ENCODE results near the gene NUAK2. TPM values are rescaled to one million over a fixed set of nuclear protein-coding genes. Genes with fewer than 3 reads are reported as not detected.

The NUAK2 gene
- total and polyA plus RNA-seq, 2 of the 8 experiments (the other 6 are each of a cell fraction or from before 2014, with no cell fraction given), result 9.4 to 12.9 TPM

GRCh38 chr1:205285381-205286101 lies 36.0 kb downstream of the NUAK2 start:
- FAIRE-seq (no peak), DNase-seq (ENCODE audit: low read depth in 1 of 2, low spot score in 2 of 2) (no peak)
- no peak overlapping the region for H2BK15ac ChIP-seq (ENCODE audit: low read length)
- no peak overlapping the region for H3K4me3 ChIP-seq (ENCODE audit: extremely low read depth in 1 of 4, insufficient read depth in 2 of 4, low read depth in 3 of 4, low read length in 4 of 4)
- H2BK12ac ChIP-seq (ENCODE audit: low read depth, low read length), result peak overlapping the region; percentile 2; the same call in 1 of the 2 replicates
- no peaks in the 10 kb centered on the region for H3K79me2 ChIP-seq (ENCODE audit: control insufficient read depth in 1 of 2, insufficient read depth in 2 of 2, low read length in 2 of 2)
- H4K5ac ChIP-seq (ENCODE audit: insufficient read length, low read depth, low read length), result no peak overlapping the region
- 88% methylated on average over 11 of the region's 12 CpGs; no CpG with 5 or more reads in 1 of the 2 experiments for WGBS, 2 experiments (ENCODE audit: extremely low coverage in 1 of 2, insufficient coverage in 1 of 2, insufficient read length in 1 of 2, insufficient replicate concordance in 2 of 2, low coverage in 1 of 2, low lambda C conversion rate in 2 of 2, missing lambda C conversion rate in 1 of 2)
- H3K23ac ChIP-seq (ENCODE audit: insufficient read length), result no peak overlapping the region
- no peaks in the 10 kb centered on the region for H3K79me1 ChIP-seq (ENCODE audit: low read depth, low read length)
- H2BK20ac ChIP-seq (ENCODE audit: low read length), result peak overlapping the region; percentile 66
- H3K14ac ChIP-seq (ENCODE audit: insufficient read length), result no peak overlapping the region
- H3K23me2 ChIP-seq (ENCODE audit: low read depth, low read length), result no peaks in the 10 kb centered on the region
- POLR2A ChIA-PET (ENCODE audit: partially characterized antibody), result interaction anchor here (0.5 to 2.8 kb wide), 9 partner anchors 8 to 69 kb away, joined by 3 to 17 read pairs (median 7); partner anchors contain the start of gene NUAK2
- CTCF ChIA-PET (ENCODE audit: partially characterized antibody), result interaction anchor here (0.5 to 42.6 kb wide), 8 partner anchors 11 to 275 kb away, joined by 3 to 2424 read pairs (median 4); partner anchors contain the start of genes KLHDC8A and NUAK2
- H3K56ac ChIP-seq (replicated peaks; ENCODE audit: insufficient read length, low read depth, low read length), result no peak overlapping the region
- no peaks in the 10 kb centered on the region; a peak in 1 of 7 replicates for H3K27me3 ChIP-seq (replicated peaks in 1 of 4; ENCODE audit: control insufficient read depth in 3 of 4, extremely low read depth in 1 of 4, insufficient read depth in 3 of 4, low read length in 3 of 4)
- no peak overlapping the region; the same call in 1 of the 2 replicates for H3K18ac ChIP-seq (ENCODE audit: extremely low read depth, low read length)
- H2BK120ac ChIP-seq (replicated peaks; ENCODE audit: low read depth, low read length), result no peak overlapping the region
- TF ChIP-seq TAF1 (IDR thresholded peaks at IDR 0.05; ENCODE audit: low read depth, low read length) (no peak), POLR2AphosphoS5 (IDR thresholded peaks at IDR 0.05; ENCODE audit: low read depth, low read length) (no peak), NRF1 (IDR thresholded peaks at IDR 0.05; ENCODE audit: low read depth, low read length) (no peak), TBP (IDR thresholded peaks at IDR 0.05; ENCODE audit: low read depth, low read length) (no peak), FOSL1 (IDR thresholded peaks at IDR 0.05; ENCODE audit: insufficient read depth, low read depth, low read length) (no peak), GABPA (IDR thresholded peaks at IDR 0.05; ENCODE audit: borderline replicate concordance, insufficient read depth, low read length) (no peak), ATF2 (IDR thresholded peaks at IDR 0.05; ENCODE audit: low read length) (no peak), CBX5 (IDR thresholded peaks at IDR 0.05; ENCODE audit: low read depth, low read length) (no peak), JUND (IDR thresholded peaks at IDR 0.05; ENCODE audit: low read length) (no peak), HDAC2 (IDR thresholded peaks at IDR 0.05; ENCODE audit: borderline replicate concordance in 1 of 2, low read depth in 2 of 2, low read length in 2 of 2) (no peak)
- no peak overlapping the region for H2AFZ ChIP-seq (ENCODE audit: low read length)
- H2AK5ac ChIP-seq (ENCODE audit: low read depth, low read length), result no peak overlapping the region
- no peak overlapping the region for H3K9ac ChIP-seq (replicated peaks in 1 of 4; ENCODE audit: extremely low read depth in 1 of 4, low read depth in 3 of 4, low read length in 3 of 4)
- H2BK5ac ChIP-seq (ENCODE audit: low read depth, low read length), result no peak overlapping the region
- peak overlapping the region; percentile 68 for H4K91ac ChIP-seq (replicated peaks; ENCODE audit: insufficient read length, low read length)
- H4K20me1 ChIP-seq (replicated peaks in 1 of 2; ENCODE audit: control insufficient read depth in 1 of 2, insufficient read depth in 2 of 2, low read length in 2 of 2), result no peaks in the 10 kb centered on the region
- no peaks in the 10 kb centered on the region for H3K9me3 ChIP-seq (ENCODE audit: insufficient read depth in 2 of 2, low read depth in 1 of 2, low read length in 1 of 2)
- H3K36me3 ChIP-seq (ENCODE audit: control insufficient read depth in 2 of 4, insufficient read depth in 4 of 4, low read length in 3 of 4), result no peaks in the 10 kb centered on the region
- no peak overlapping the region for H4K8ac ChIP-seq (ENCODE audit: extremely low read depth, insufficient read depth, low read length)
- H3K4ac ChIP-seq (replicated peaks; ENCODE audit: insufficient read length, low read depth, low read length), result peak overlapping the region; percentile 84
- peak overlapping the region; percentile 6 to 41; a peak in 1 of 4 replicates for H3K4me2 ChIP-seq (ENCODE audit: insufficient read depth in 1 of 2, low read depth in 2 of 2, low read length in 2 of 2)
- peaks cover 9 to 26% (median 18%) of the 10 kb centered on the region in 4 experiments for H3K4me1 ChIP-seq (replicated peaks in 1 of 4; ENCODE audit: control insufficient read depth in 3 of 4, insufficient read depth in 4 of 4, low read length in 3 of 4)
- no peak overlapping the region for H3K27ac ChIP-seq (ENCODE audit: low read depth, low read length)
